Measurements from ENCODE around the gene DLAT. TPM values are rescaled to one million over a fixed set of nuclear protein-coding genes. Genes with fewer than 3 reads are reported as not detected.

Gene DLAT
- total RNA-seq, 1 experiment from 2014 or later = 102 TPM

GRCh38 chr11:111983187-111983986 is 41.8 kb upstream of the DLAT start:
- H3K9me3 ChIP-seq (ENCODE audit: low read length) = no peaks in the 10 kb centered on the region
- ATAC-seq (peak; percentile 50), DNase-seq (peak; percentile 63)
- H3K79me2 ChIP-seq (ENCODE audit: low read length) = no peaks in the 10 kb centered on the region
- TF ChIP-seq EZH2 (IDR thresholded peaks at IDR 0.05; ENCODE audit: low read length, unreplicated experiment) = no peak
- TF ChIP-seq CTCF (conservative IDR thresholded peaks at IDR 0.05; ENCODE audit: low read depth, low read length) = no peak
- TF ChIP-seq EZH2phosphoT487 (IDR thresholded peaks at IDR 0.05; ENCODE audit: borderline replicate concordance, low read length) = no peak
- POLR2A ChIA-PET (ENCODE audit: unreplicated experiment) = interaction anchor here (0.6 kb wide), 2 partner anchors 53 to 65 kb away, joined by 3 read pairs; partner anchors contain the start of gene C11orf52
- CTCF ChIA-PET = interaction anchor here (1.0 to 3.0 kb wide), 3 partner anchors 14 to 57 kb away, joined by 3 to 46 read pairs (median 13); no protein-coding TSS in a partner anchor
- H3K9ac ChIP-seq (ENCODE audit: low read length) = no peak overlapping the region
- H4K20me1 ChIP-seq (ENCODE audit: low read length) = no peaks in the 10 kb centered on the region
- no peaks in the 10 kb centered on the region for H3K9me2 ChIP-seq (replicated peaks; ENCODE audit: low read length)
- no TSS peak for BruUV-seq (replicated peaks)
- no peaks in the 10 kb centered on the region for H3K36me3 ChIP-seq (ENCODE audit: low read depth, low read length)
- no peaks in the 10 kb centered on the region for H3F3A ChIP-seq (ENCODE audit: low read length, unreplicated experiment)
- peaks cover 26% of the 10 kb centered on the region for H3K4me1 ChIP-seq (ENCODE audit: insufficient read depth, low read length)
- no peaks in the 10 kb centered on the region for H3K27me3 ChIP-seq (ENCODE audit: low read length)
- peak overlapping the region; percentile 42 for H2AFZ ChIP-seq (ENCODE audit: low read length)
- 0 out of 2 replicates have a peak overlapping the region, but pooled peaks have one; percentile 4 for H3K27ac ChIP-seq (ENCODE audit: low read length)
- H3K4me3 ChIP-seq (ENCODE audit: low read length) = no peak overlapping the region
- intact Hi-C loops (cut with micrococcal nuclease) = loop anchor here (2.0 kb wide), 1 partner anchor 41 kb away; the partner anchor contains the start of gene DLAT
- peak overlapping the region; percentile 9 for H3K4me2 ChIP-seq (ENCODE audit: low read length)

- Histone ChIP-seq H3K4me3 (ENCODE audit: low read length) (no peak overlapping the region), H3K9ac (ENCODE audit: low read length) (no peak overlapping the region), H3K4me1 (ENCODE audit: insufficient read depth, low read length) (peaks cover 21% of the 10 kb centered on the region), H3K4me2 (ENCODE audit: low read length) (no peak overlapping the region), H3K9me2 (replicated peaks; ENCODE audit: low read length) (no peaks in the 10 kb centered on the region), H3K27ac (ENCODE audit: low read length) (no peak overlapping the region), H3K27me3 (ENCODE audit: low read length) (no peaks in the 10 kb centered on the region), H3K79me2 (ENCODE audit: low read length) (no peaks in the 10 kb centered on the region), H4K20me1 (ENCODE audit: low read length) (no peaks in the 10 kb centered on the region), H2AFZ (ENCODE audit: low read length) (no peak overlapping the region), H3F3A (ENCODE audit: low read length, unreplicated experiment) (no peaks in the 10 kb centered on the region), H3K36me3 (ENCODE audit: low read depth, low read length) (no peaks in the 10 kb centered on the region), H3K9me3 (ENCODE audit: low read length) (no peaks in the 10 kb centered on the region)
- ATAC-seq (peak; percentile 59), DNase-seq (peak; percentile 46)
- no TSS peak for BruUV-seq (replicated peaks)
- POLR2A ChIA-PET (ENCODE audit: unreplicated experiment) = no interaction called here
- intact Hi-C loops (cut with micrococcal nuclease) = no loop called here
- TF ChIP-seq EZH2phosphoT487 (IDR thresholded peaks at IDR 0.05; ENCODE audit: borderline replicate concordance, low read length) (no peak), EZH2 (IDR thresholded peaks at IDR 0.05; ENCODE audit: low read length, unreplicated experiment) (no peak), CTCF (conservative IDR thresholded peaks at IDR 0.05; ENCODE audit: low read depth, low read length) (no peak)
- CTCF ChIA-PET = no interaction called here
These were observed 38.6 kb upstream of the DLAT start for GRCh38 chr11:111986589-111986988.

- no peak for TF ChIP-seq CTCF (conservative IDR thresholded peaks at IDR 0.05; ENCODE audit: low read depth, low read length)
- no peak for TF ChIP-seq EZH2phosphoT487 (IDR thresholded peaks at IDR 0.05; ENCODE audit: borderline replicate concordance, low read length)
- no peak for TF ChIP-seq EZH2 (IDR thresholded peaks at IDR 0.05; ENCODE audit: low read length, unreplicated experiment)
- Histone ChIP-seq H3K9me3 (ENCODE audit: low read length) (no peaks in the 10 kb centered on the region), H3K27ac (ENCODE audit: low read length) (no peak overlapping the region), H3K4me1 (ENCODE audit: insufficient read depth, low read length) (no peaks in the 10 kb centered on the region), H3F3A (ENCODE audit: low read length, unreplicated experiment) (no peaks in the 10 kb centered on the region), H3K9me2 (replicated peaks; ENCODE audit: low read length) (no peaks in the 10 kb centered on the region), H3K9ac (ENCODE audit: low read length) (no peak overlapping the region), H2AFZ (ENCODE audit: low read length) (no peak overlapping the region), H3K79me2 (ENCODE audit: low read length) (no peaks in the 10 kb centered on the region), H3K4me2 (ENCODE audit: low read length) (no peak overlapping the region), H3K27me3 (ENCODE audit: low read length) (no peaks in the 10 kb centered on the region), H3K36me3 (ENCODE audit: low read depth, low read length) (peaks cover 5% of the 10 kb centered on the region; the same call in 1 of the 2 replicates), H4K20me1 (ENCODE audit: low read length) (no peaks in the 10 kb centered on the region), H3K4me3 (ENCODE audit: low read length) (no peak overlapping the region)
- ChIA-PET POLR2A (ENCODE audit: unreplicated experiment) (no interaction called here), CTCF (no interaction called here)
- intact Hi-C loops (cut with micrococcal nuclease) = no loop called here
- BruUV-seq (replicated peaks) = no TSS peak
- no peak for DNase-seq
- ATAC-seq = no peak
These were observed 34.8 kb upstream of the DLAT start for GRCh38 chr11:111990381-111990780.

All from PC-3 (cell line).